ENCODE results near the gene SLC1A2.

Gene SLC1A2

GRCh38 chr11:35223991-35224390, 195.4 kb downstream of the SLC1A2 start:
- no peak for DNase-seq (ENCODE audit: extremely low read depth, insufficient read length)
- no peaks in the 10 kb centered on the region for H3K27me3 ChIP-seq (replicated peaks; ENCODE audit: control insufficient read depth, insufficient read depth, low read length)
- no peak overlapping the region for H3K4me3 ChIP-seq (replicated peaks; ENCODE audit: low read depth, low read length)
- no peak for TF ChIP-seq CTCF (IDR thresholded peaks at IDR 0.05; ENCODE audit: insufficient read depth, low read length, poor library complexity, severe bottlenecking)
- peaks cover 41% of the 10 kb centered on the region for H3K36me3 ChIP-seq (ENCODE audit: control insufficient read depth, insufficient read depth, low read length)

- Histone ChIP-seq H3K4me3 (replicated peaks; ENCODE audit: low read depth, low read length) (no peak overlapping the region), H3K36me3 (ENCODE audit: control insufficient read depth, insufficient read depth, low read length) (peaks cover 41% of the 10 kb centered on the region), H3K27me3 (replicated peaks; ENCODE audit: control insufficient read depth, insufficient read depth, low read length) (no peaks in the 10 kb centered on the region)
- no peak for DNase-seq (ENCODE audit: extremely low read depth, insufficient read length)
- no peak for TF ChIP-seq CTCF (IDR thresholded peaks at IDR 0.05; ENCODE audit: insufficient read depth, low read length, poor library complexity, severe bottlenecking)
Measured at GRCh38 chr11:35223371-35223796, 196.0 kb downstream of the SLC1A2 start.

GRCh38 chr11:35218956-35219355, 200.4 kb downstream of the SLC1A2 start:
- DNase-seq (ENCODE audit: extremely low read depth, insufficient read length) = no peak
- peaks cover 48% of the 10 kb centered on the region for H3K36me3 ChIP-seq (ENCODE audit: control insufficient read depth, insufficient read depth, low read length)
- H3K4me3 ChIP-seq (replicated peaks; ENCODE audit: low read depth, low read length) = no peak overlapping the region
- TF ChIP-seq CTCF (IDR thresholded peaks at IDR 0.05; ENCODE audit: insufficient read depth, low read length, poor library complexity, severe bottlenecking) = no peak
- no peaks in the 10 kb centered on the region for H3K27me3 ChIP-seq (replicated peaks; ENCODE audit: control insufficient read depth, insufficient read depth, low read length)

GRCh38 chr11:35216962-35217678, 202.2 kb downstream of the SLC1A2 start:
- no peak for DNase-seq (ENCODE audit: extremely low read depth, insufficient read length)
- no peak for TF ChIP-seq CTCF (IDR thresholded peaks at IDR 0.05; ENCODE audit: insufficient read depth, low read length, poor library complexity, severe bottlenecking)
- Histone ChIP-seq H3K27me3 (replicated peaks; ENCODE audit: control insufficient read depth, insufficient read depth, low read length) (no peaks in the 10 kb centered on the region), H3K36me3 (ENCODE audit: control insufficient read depth, insufficient read depth, low read length) (peaks cover 39% of the 10 kb centered on the region), H3K4me3 (replicated peaks; ENCODE audit: low read depth, low read length) (no peak overlapping the region)

GRCh38 chr11:35215945-35216344, 203.4 kb downstream of the SLC1A2 start:
- H3K36me3 ChIP-seq (ENCODE audit: control insufficient read depth, insufficient read depth, low read length) = peaks cover 33% of the 10 kb centered on the region
- DNase-seq (ENCODE audit: extremely low read depth, insufficient read length) = no peak

More at GRCh38 chr11:35215945-35216344, 203.4 kb downstream of the SLC1A2 start:
- Histone ChIP-seq H3K27me3 (replicated peaks; ENCODE audit: control insufficient read depth, insufficient read depth, low read length) (no peaks in the 10 kb centered on the region), H3K4me3 (replicated peaks; ENCODE audit: low read depth, low read length) (no peak overlapping the region)
- no peak for TF ChIP-seq CTCF (IDR thresholded peaks at IDR 0.05; ENCODE audit: insufficient read depth, low read length, poor library complexity, severe bottlenecking)
